G401 (cell line): ENCODE data around the gene SLC12A9. TPM values are rescaled to one million over a fixed set of nuclear protein-coding genes. Genes with fewer than 3 reads are reported as not detected.

ENCODE experiments used
- DNase-seq: peaks from one replicate; pipeline ENCODE4 v3.0.0-alpha.2; 2015; ENCODE audit warnings: low spot score
- in situ Hi-C: cut with HindIII; loops from 2 replicates; pipeline ENCODE4 v1.10.0; 2016; ENCODE audit warnings: low sequenced_read_pairs, mixed read lengths
- total RNA-seq: library from RNA; depleted of rRNA; stranded (reverse); fragments of >200 nt; shearing (Covaris generic); gene quantifications from 2 replicates; pipeline ENCODE4 v1.2.3, GENCODE V29; 2014

The SLC12A9 gene
- total RNA-seq, 1 experiment from 2014 or later = 25.8 TPM

DNA sequence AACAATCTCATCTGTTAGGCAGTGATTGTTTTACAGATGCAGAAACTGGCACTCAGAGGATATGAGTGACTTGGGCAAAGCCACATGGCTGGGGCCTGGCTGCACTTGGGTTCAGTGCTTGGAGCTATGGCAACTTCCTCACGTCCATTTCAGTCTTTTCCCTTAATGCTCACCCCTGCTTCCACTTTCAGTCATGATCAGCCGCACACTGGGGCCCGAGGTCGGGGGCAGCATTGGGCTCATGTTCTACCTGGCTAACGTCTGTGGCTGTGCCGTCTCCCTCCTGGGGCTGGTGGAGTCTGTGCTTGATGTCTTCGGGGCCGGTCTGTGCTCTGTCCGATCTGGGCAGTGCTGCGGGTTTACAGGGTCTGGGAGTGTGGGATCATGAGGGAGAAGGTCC, 3.0 kb downstream of the SLC12A9 start:
- DNase-seq = no peak
- in situ Hi-C loops = no loop called here

DNA sequence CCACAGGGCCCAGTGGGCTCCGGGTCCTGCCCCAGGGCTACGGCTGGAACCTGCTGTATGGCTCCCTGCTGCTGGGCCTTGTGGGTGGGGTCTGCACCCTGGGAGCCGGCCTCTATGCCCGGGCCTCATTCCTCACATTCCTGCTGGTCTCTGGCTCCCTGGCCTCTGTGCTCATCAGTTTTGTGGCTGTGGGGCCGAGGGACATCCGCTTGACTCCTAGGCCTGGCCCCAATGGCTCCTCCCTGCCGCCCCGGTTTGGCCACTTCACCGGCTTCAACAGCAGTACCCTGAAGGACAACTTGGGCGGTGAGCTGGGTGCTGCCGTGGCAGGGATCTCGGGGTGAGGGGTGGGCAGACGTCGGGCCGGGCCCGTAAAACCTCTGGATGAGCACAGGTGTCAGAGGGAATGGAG, 4.4 kb downstream of the SLC12A9 start:
- in situ Hi-C loops = no loop called here
- no peak for DNase-seq

DNA sequence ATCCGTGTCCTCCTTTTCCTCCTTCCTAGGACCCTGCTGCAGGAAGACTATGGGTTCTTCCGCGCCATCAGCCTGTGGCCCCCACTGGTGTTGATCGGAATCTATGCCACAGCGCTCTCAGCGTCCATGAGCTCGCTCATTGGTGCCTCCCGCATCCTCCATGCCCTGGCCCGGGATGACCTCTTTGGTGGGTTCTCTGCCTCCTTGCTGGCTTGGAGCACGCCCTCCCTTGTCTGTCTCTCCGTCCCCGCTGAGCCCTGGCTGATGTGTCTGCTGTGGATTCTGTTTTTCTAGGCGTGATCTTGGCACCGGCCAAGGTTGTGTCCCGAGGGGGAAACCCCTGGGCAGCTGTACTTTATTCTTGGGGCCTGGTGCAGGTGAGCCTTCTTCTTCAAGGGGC, 7.3 kb downstream of the SLC12A9 start:
- in situ Hi-C loops = no loop called here
- no peak for DNase-seq

GRCh38 chr7:100860702-100861615, 8.4 kb downstream of the SLC12A9 start:
- in situ Hi-C loops = no loop called here
- no peak for DNase-seq

DNA sequence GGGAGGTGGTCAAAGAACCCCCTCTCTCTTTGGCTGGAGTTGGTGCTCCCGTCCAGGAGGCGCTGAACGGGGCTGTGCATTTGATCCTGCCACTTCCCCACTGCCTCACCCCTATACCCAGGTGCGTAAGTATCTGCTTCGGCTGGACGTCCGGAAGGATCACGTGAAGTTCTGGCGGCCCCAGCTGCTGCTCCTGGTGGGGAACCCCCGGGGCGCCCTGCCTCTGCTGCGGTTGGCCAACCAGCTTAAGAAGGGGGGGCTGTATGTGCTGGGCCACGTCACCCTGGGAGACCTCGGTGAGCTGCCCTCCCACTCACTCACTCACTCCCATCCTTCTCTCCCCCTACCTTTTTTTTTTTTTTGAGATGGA, 9.1 kb downstream of the SLC12A9 start:
- in situ Hi-C loops = no loop called here
- DNase-seq = no peak

GRCh38 chr7:100863406-100863950, 11.0 kb downstream of the SLC12A9 start:
- DNase-seq = no peak

DNA sequence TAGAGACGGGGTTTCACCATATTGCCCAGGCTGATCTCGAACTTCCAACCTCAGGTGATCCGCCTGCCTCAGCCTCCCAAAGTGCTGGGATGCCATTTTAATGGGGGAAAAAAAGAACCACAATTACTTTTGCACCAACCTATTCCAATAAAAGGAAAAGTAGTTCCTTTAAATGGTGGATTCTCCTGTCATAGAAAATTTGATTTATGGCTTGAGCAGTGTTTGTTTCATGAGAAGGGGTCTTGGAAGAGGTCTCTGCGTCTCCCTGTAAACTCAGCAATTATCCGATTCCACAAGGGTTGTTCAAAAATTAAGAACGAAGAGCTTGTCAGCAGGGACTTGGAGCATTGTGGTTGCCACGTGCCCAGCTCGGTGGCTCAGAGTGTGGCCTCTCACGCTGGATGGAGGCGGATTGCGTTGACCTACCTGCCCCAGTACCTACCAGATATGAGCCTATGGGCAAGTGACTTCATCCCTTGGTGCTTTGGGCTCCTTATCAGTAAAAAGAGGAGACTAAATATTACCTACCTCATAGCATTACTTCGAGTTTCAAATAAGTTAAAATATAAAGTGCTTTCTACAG, 11.8 kb downstream of the SLC12A9 start:
- DNase-seq = no peak
- in situ Hi-C loops = no loop called here

More at GRCh38 chr7:100863406-100863950, 11.0 kb downstream of the SLC12A9 start:
- in situ Hi-C loops = no loop called here

DNA sequence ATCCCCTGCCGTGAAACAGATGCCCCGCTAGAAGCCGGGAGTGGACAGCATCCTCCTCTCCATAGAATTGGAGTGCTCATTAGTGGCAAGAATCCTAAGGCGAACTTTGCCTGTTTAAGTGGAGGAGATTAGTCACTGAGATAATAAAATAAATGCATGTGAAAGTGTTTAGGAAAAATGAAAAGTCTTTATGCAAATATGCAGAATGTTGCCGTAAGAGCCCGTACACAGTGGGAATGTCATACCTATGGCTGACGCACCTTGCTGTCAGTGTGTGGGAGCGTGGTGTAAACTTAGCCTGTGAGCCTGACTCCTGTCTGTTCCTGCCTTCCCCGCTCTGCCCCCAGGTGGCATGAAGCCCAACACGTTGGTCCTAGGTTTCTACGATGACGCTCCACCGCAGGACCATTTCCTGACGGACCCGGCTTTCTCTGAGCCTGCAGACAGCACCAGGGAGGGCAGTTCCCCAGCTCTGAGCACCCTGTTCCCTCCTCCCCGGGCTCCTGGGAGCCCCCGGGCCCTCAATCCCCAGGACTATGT, 12.9 kb downstream of the SLC12A9 start:
- DNase-seq = peak; percentile 75
- in situ Hi-C loops = no loop called here

GRCh38 chr7:100865938-100866728, 13.6 kb downstream of the SLC12A9 start:
- DNase-seq = peak; percentile 85
- in situ Hi-C loops = no loop called here

DNA sequence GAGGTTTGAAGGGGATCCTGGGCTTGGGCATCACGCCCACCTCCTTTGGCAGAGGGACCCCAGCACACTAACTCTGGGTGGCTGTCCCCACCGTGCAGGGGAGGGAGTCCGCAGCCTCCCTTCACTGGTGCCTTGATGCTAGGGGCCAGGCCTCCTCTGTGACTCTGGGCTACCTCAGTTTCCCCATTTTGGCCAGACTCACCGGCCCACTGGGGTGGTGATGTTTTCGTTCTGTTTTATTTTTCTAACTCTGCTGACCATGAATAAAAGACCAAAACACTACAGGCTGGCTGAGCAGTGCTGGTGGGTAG, 14.2 kb downstream of the SLC12A9 start:
- no peak for DNase-seq
- in situ Hi-C loops = no loop called here

DNA sequence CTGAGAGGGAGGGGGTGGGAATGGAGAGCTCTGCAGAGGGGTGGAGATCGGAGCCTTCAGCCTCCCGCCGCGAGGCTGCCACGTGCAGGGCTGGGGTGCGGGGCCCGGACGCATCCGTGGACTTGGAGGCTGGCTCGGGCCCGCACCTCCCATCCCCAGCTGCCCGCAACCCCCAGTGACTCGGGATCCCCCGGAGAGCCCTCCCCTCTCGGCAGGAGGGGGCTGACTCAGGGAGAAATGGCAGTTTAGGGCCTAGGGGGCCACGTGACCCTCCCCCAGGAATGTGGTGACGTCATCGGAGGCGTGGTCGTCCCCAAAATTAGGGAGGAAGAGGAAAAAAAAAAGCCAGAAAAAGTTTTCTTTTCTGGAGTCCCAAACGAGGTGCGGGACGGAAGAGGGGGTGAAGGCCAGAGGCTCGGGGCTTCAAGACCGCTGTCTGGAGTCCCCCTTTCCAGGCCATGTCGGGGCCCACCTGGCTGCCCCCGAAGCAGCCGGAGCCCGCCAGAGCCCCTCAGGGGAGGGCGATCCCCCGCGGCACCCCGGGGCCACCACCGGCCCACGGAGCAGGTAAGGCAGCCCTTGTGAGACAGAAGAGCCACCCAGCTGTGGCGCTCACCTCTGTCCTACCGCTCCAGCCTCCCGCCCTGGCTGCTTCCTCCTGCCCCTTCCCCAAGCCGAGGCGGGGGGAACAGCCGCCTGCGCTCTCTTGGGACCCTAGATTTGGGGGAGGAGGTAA, 14.7 kb downstream of the SLC12A9 start, which contains the start of gene TRIP6:
Gene TRIP6, plus strand, starts transcription at position 348 of the 736 bp plus-strand sequence. Its CDS starts 111 bp downstream, at position 459.
- peak; percentile 65 for DNase-seq
- in situ Hi-C loops = no loop called here

GRCh38 chr7:100867776-100868485, 15.4 kb downstream of the SLC12A9 start:
- no peak for DNase-seq
- in situ Hi-C loops = no loop called here

GRCh38 chr7:100873599-100874299, 21.2 kb downstream of the SLC12A9 start:
- in situ Hi-C loops = no loop called here
- DNase-seq = no peak

DNA sequence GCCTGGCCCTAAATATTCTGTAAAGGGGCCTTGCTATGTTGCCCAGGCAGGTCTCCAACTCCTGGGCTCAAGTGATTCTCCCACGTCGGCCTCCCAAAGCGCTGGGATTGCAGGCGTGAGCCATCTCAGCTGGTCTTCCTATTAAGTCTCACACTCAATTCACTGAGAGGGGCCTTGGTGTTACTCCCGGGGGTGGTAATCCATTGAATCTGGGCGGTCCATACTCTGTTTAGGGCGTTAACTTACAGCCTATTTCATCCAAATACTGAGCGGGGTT, 21.7 kb downstream of the SLC12A9 start:
- DNase-seq = no peak
- in situ Hi-C loops = no loop called here

GRCh38 chr7:100874577-100875355, 22.3 kb downstream of the SLC12A9 start, which contains the start of gene SRRT:
TSS of gene SRRT (plus strand) at chr7:100875103. CDS start at chr7:100875591, 488 bp downstream.
- DNase-seq = peak; percentile 98
- in situ Hi-C loops = no loop called here

GRCh38 chr7:100875356-100875751, 22.8 kb downstream of the SLC12A9 start:
- in situ Hi-C loops = no loop called here
- no peak for DNase-seq

- in situ Hi-C loops = no loop called here
These were observed 25.5 kb downstream of the SLC12A9 start for GRCh38 chr7:100878013-100878412.

More at GRCh38 chr7:100878013-100878412, 25.5 kb downstream of the SLC12A9 start:
- no peak for DNase-seq
